DMS153 treated with DMSO at 0.1 percent for 48 hours (cell line): ENCODE measurements around the gene NFATC4.
A peak's percentile ranks its signal among the peaks of the same experiment; 100 is the strongest.

Source experiments
- DNase-seq: peaks from one replicate; lab custom pipeline; 2025; ENCODE audit not compliant: unreplicated experiment; lab: John Stamatoyannopoulos, UW

The NFATC4 gene

DNA sequence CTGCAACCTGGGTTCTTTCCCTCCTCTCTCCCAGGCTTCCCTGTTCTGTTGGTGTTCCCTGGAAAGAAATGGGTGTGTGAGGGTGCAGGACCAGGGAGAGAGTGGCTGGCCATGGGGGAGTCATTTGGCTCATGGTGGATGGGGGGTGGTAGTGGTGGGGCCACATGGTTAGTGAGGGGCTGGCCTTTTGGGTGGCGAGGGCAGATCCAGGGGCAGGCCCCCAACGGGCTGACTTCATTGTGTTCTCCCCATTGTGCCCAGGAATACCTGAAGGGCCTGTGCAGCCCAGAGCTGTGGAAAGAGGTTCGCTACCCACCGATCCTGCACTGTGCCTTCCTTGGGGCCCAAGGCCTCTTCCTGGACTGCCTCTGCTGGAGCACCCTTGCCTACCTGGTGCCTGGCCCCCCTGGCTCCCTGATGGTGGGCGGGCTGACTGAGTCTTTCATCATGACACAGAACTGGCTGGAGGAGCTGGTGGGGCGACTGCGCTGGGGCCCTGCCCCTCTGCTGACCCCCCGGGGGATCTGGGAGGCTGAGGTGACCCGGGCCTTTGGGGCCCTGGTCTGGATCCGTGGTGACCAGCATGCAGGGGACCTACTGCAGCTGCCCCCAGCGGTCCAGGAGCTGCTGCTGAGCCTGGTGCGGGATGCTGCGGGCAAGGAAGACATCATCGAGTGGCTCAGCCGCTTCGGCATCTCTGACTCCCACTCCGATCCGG, 39.8 kb downstream of the NFATC4 start:
- DNase-seq, result no peak

DNA sequence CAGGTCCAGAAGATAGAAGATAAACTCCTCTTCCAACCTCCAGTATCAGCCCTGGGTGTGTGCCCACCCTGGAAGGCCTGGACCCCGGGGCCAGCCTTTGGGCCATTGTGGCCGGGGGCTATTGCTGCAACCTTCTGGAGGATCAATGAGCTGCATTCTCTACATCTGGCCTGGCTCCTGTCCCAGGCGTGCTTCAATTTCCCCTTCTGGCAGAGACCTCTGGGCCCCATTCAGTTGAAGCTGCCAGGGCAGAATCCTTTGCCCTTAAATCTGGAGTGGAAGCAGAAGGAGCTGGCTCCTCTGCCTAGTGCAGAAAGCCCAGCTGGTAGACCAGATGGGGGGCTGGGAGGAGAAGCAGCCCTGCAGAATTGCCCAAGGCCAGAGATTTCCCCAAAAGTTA, 40.8 kb downstream of the NFATC4 start:
- no peak for DNase-seq

- DNase-seq, result no peak
Measured at GRCh38 chr14:24409192-24409591, 41.2 kb downstream of the NFATC4 start.

DNA sequence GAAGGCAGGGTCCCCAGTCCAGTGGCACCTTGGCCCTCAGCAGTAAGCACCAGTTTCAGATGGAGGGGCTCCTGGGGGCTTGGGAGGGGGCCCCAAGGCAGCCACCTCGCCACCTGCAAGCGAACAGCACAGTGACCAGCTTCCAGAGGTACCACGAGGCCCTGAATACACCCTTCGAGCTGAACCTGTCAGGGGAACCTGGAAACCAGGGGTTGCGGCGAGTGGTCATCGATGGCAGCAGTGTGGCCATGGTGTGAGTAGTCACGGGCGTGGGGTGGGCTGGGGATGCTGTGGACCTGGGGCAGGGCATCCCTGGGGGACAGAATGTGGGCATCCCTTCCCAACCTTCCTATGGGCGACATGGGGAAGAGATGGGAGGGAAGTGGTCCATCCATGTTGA, 42.0 kb downstream of the NFATC4 start:
- no peak for DNase-seq

GRCh38 chr14:24411443-24412389, 43.7 kb downstream of the NFATC4 start:
- DNase-seq, result peak; percentile 19

DNA sequence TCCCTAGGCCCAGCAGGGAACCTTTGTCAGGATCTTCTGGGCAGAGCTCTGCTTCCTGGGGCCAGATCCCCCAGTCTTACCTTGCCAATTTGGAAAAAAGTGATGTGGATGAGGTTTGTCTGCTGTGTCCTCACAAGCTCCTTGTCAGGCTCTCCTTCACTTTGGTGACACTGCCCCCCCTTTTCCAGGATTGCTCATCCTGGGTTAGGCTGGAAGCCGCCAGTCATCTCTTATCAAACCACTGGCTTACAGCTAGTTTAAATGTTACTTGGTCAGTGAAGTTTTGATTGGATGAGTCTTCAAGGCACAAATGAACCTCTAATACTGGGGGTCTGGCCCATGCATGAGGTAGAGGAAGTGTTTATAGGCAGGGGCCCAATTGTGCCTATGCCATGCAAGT, 46.1 kb downstream of the NFATC4 start:
- no peak for DNase-seq

DNA sequence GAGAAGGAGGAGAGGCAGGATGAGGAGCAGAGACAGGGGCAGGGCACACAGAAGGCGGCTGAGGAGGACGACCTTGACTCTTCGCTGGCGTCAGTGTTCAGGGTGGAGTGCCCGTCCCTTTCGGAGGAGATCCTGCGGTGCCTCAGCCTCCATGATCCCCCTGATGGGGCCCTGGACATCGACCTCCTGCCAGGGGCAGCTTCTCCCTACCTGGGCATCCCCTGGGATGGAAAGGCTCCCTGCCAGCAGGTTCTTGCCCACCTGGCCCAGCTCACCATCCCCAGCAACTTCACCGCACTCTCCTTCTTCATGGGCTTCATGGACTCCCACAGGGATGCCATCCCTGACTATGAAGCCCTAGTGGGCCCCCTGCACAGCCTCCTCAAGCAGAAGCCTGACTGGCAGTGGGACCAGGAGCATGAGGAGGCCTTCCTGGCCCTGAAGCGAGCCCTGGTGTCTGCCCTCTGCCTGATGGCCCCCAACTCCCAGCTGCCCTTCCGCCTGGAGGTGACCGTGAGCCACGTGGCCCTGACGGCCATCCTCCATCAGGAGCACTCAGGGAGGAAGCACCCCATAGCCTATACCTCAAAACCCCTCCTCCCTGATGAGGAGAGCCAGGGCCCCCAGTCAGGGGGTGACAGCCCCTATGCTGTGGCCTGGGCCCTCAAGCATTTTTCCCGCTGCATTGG, 46.9 kb downstream of the NFATC4 start:
- no peak for DNase-seq

GRCh38 chr14:24415421-24416253, 47.7 kb downstream of the NFATC4 start:
- no peak for DNase-seq

GRCh38 chr14:24416254-24416931, 48.4 kb downstream of the NFATC4 start:
- DNase-seq, result no peak

DNA sequence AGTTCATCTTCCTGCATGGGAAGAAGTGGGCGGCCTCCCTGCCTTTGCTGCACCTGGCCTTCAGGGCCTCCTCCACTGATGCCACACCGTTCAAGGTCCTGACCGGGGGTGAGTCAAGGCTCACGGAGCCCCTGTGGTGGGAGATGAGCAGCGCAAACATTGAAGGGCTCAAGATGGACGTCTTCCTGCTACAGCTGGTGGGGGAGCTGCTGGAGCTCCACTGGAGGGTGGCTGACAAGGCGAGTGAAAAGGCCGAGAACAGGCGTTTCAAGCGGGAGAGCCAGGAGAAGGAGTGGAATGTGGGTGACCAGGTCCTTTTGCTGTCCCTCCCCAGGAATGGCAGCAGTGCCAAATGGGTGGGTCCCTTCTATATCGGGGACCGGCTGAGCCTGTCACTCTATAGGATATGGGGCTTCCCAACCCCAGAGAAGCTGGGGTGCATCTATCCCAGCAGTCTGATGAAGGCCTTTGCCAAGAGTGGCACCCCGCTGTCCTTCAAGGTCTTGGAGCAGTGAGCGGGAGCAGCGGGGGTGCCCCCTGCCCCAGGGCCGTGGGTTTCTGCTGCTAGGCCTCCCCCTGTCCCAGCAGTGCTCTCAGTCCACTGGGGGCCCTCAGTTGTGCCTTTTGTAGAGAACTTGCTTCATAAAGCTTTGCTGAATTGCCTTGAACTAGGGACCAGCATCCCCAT, 49.1 kb downstream of the NFATC4 start:
- no peak for DNase-seq

- no peak for DNase-seq
Measured at GRCh38 chr14:24417832-24418491, 50.0 kb downstream of the NFATC4 start.

DNA sequence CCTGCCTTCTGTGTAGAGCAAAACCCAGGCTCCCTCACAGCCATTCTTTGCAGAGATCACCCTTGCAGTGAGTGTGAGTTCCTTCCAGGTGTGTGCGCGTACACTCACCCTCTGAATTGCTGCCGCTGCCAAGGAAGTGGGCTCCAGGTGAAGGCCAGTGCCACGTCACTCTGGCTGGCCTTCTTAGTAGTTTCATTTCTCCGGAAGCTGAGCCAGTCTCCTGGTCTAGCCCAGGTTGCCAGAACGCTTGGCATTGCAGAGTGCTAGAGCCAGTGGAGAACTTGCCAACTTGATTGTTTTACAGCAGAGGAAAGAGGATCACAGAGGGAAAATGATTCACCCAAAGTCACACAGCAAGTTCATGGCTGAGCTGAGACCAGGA, 50.5 kb downstream of the NFATC4 start:
- DNase-seq, result no peak

GRCh38 chr14:24422261-24422660, 54.3 kb downstream of the NFATC4 start:
- DNase-seq, result no peak

- DNase-seq, result no peak
Measured at GRCh38 chr14:24422694-24423601, 55.0 kb downstream of the NFATC4 start.

DNA sequence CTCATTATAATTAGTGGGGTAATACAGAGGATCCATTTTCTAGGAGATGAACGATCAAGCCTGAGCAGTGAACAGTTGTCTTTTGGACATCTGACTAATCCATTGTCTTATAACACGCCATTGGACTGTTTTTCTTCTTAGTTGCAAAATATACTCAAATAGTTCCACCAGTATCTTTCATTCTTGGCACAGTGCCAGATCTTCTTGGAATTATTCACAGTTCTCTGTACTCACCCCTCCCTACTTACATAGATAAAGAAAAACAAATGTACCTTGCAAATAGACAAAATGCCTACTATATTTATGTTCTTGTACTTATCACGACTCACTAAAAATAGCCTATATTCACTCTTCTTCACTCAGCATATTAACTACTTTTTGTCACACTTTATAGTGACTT, 57.7 kb downstream of the NFATC4 start:
- no peak for DNase-seq

DNA sequence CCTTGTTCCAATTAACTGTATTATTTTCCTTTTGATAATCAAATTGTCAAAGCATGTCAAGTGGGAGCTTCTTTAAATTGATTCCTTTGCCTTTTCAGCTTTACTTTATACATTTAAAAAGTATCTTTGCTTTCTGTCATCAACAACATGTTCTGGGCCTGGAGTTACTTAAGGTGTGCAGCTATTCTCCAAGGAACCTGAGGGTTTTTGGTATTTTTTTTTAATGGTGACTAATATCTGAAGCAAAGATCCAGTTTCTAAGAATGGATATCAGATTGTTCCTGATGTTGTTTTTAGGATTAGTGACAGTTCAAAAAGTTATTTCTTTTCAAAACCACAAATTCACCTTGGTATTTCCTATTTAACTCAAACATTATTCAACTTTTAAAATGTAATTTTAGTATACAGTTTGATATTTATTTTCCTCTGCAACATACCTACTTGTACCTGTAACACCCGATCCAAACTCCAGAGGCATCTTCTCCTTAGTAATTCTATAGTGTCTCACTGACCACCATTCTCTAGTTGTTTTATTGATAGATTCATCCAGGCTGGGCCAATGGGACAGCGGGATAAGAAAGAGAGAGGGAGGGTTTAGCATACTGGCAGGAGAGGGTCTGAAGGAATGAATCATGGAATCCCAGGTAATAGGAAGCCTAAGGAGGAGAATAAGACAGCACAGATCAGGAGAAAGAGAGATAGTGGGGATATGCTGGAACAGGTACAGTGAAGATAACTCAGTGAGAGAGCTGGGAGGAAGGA, 58.3 kb downstream of the NFATC4 start:
- DNase-seq, result no peak

DNA sequence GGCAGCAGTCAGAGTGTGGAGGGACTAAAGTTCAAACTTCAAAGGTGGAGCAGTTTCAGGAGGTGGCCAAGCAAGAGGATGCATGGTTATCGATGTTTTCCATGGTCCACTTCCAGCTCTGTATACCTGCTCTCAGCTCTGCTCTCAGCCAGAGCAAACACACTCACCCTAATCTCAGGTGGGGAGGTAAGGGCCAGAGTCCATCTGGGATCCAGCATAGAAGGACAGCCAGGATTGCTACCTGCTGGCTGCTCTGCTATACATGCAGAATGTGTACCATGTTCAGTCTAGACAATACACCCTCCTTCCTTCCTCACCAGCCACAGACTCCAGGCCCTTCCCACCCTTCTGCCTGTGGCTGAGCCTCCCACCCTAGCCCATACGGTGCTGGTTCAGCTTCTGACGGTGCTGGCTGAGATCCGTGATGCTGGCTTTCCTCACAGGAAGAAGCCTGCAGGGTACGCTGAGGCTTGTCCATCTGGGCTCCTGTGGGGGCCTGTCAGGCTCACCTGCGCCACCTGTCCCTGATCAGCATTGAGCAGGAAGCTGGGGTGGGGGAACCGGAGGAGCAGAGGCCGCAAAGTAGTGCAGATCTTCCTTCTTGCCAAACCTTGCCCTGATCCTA, 59.0 kb downstream of the NFATC4 start:
- DNase-seq, result no peak
